Measurements from ENCODE around the gene IFT57. TPM values are rescaled to one million over a fixed set of nuclear protein-coding genes. Genes with fewer than 3 reads are reported as not detected.

The IFT57 gene
- total and polyA plus RNA-seq, 9 of the 15 experiments (the other 6 are each of a cell fraction or from before 2014, with no cell fraction given): 1.5 to 20.1 (median 9.9) TPM

DNA sequence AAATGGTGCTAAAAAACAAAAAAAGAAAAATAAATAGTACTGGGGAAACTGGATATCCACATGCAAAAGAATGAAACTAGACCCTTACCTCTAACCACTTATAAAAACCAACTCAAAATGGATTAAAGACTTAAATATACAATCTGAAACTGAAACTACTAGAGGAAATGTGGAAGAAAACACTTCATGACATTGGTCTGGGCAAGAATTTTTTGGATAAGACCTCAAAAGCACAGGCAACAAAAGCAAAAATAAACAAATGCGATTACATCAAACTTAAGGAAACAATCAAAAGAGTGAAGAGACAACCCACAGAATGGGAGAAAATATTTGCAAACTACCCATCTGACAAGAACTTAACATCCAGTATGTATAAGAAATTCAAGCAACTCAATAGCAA, 6.4 kb downstream of the IFT57 start:
- Histone ChIP-seq H3K9me3 (replicated peaks; ENCODE audit: control insufficient read depth, insufficient read depth, low read depth, low read length) (no peaks in the 10 kb centered on the region), H3K9me1 (ENCODE audit: control insufficient read depth, insufficient read depth, low read length) (no peaks in the 10 kb centered on the region), H3K27ac (ENCODE audit: extremely low read depth, low read depth, low read length) (no peak overlapping the region), H3K4me2 (ENCODE audit: insufficient read depth, low read length) (no peak overlapping the region), H3K4me1 (replicated peaks in 1 of 2; ENCODE audit: control insufficient read depth in 2 of 2, insufficient read depth in 2 of 2, low read length in 2 of 2) (no peaks in the 10 kb centered on the region), H3K27me3 (ENCODE audit: control insufficient read depth in 2 of 2, insufficient read depth in 2 of 2, low read length in 2 of 2) (no peaks in the 10 kb centered on the region), H3K9ac (ENCODE audit: insufficient read depth in 1 of 2, low read depth in 2 of 2, low read length in 2 of 2) (no peak overlapping the region), H4K20me1 (replicated peaks; ENCODE audit: control insufficient read depth, insufficient read depth, low read length) (no peaks in the 10 kb centered on the region), H2AFZ (ENCODE audit: low read depth, low read length) (no peak overlapping the region), H3K79me2 (ENCODE audit: control insufficient read depth, insufficient read depth, low read length) (no peaks in the 10 kb centered on the region), H3K4me3 (no peak overlapping the region), H3K36me3 (ENCODE audit: control insufficient read depth, insufficient read depth, low read length) (no peaks in the 10 kb centered on the region)
- in situ Hi-C loops (cut with MboI): no loop called here
- WGBS (ENCODE audit: insufficient coverage, low coverage, missing lambda C conversion rate): 78% methylated on average over 1 of the region's 1 CpG
- CTCF ChIA-PET (ENCODE audit: low intra/inter-chr PET ratio): no interaction called here
- POLR2A ChIA-PET: no interaction called here
- ATAC-seq (no peak), FAIRE-seq (no peak), DNase-seq (ENCODE audit: extremely low read depth in 1 of 4, low spot score in 3 of 4) (no peak)
- intact Hi-C loops (cut with micrococcal nuclease): no loop called here
- BruUV-seq (replicated peaks): no TSS peak
- TF ChIP-seq ZNF518B (CRISPR knock-in tag; IDR thresholded peaks at IDR 0.05) (no peak), ZNF3 (CRISPR knock-in tag; IDR thresholded peaks at IDR 0.05) (no peak), RFX5 (IDR thresholded peaks at IDR 0.05; ENCODE audit: low read depth, low read length) (no peak), MCM5 (IDR thresholded peaks at IDR 0.05; ENCODE audit: low read depth) (no peak), ARID3B (CRISPR knock-in tag; IDR thresholded peaks at IDR 0.05; ENCODE audit: borderline replicate concordance) (no peak), RERE (CRISPR knock-in tag; IDR thresholded peaks at IDR 0.05; ENCODE audit: borderline replicate concordance) (no peak), STAT5B (CRISPR knock-in tag; IDR thresholded peaks at IDR 0.05) (no peak), CC2D1A (IDR thresholded peaks at IDR 0.05) (no peak)
